ENCODE measurements around the gene PXYLP1.

- no peak for TF ChIP-seq CTCF (IDR thresholded peaks at IDR 0.05; ENCODE audit: low read depth, low read length, poor library complexity, severe bottlenecking)
- no peak for TF ChIP-seq EZH2phosphoT487 (IDR thresholded peaks at IDR 0.05; ENCODE audit: borderline replicate concordance, low read length)
These were observed 18.7 kb downstream of the PXYLP1 start for GRCh38 chr3:141250342-141250741.
